HepG2 (cell line): ENCODE results near the gene JPH2.

ENCODE experiments used
- CTCF ChIP-seq: sonication (generic); formaldehyde crosslinking; IDR thresholded peaks from 2 replicates; pipeline ENCODE4 v1.5.0; 2020; ENCODE audit warnings: mild to moderate bottlenecking, missing genetic modification reagents, moderate library complexity
- DDIT3 ChIP-seq: sonication (generic); formaldehyde crosslinking; IDR thresholded peaks from 2 replicates; pipeline ENCODE4 v1.4.0; 2020; ENCODE audit warnings: mild to moderate bottlenecking, missing genetic modification reagents
- MAX ChIP-seq: IDR thresholded peaks from 2 replicates; pipeline ENCODE4 v1.6.1; 2012; ENCODE audit warnings: inconsistent platforms
- MYNN ChIP-seq: sonication (generic); formaldehyde crosslinking; IDR thresholded peaks from 2 replicates; pipeline ENCODE4 v1.4.0; 2020; ENCODE audit warnings: mild to moderate bottlenecking, low read depth, missing genetic modification reagents
- RAD21 ChIP-seq: fragments of 450-650 bp; formaldehyde crosslinking; IDR thresholded peaks from 2 replicates; pipeline ENCODE4 v1.5.0; 2020; ENCODE audit warnings: mild to moderate bottlenecking
- ZNF619 ChIP-seq: sonication (generic); formaldehyde crosslinking; IDR thresholded peaks from 2 replicates; pipeline ENCODE4 v1.4.0; 2020; ENCODE audit warnings: mild to moderate bottlenecking, missing genetic modification reagents

GRCh38 chr20:44182135-44182765, 4.7 kb downstream of the JPH2 start:
- TF ChIP-seq MAX (no peak), ZNF619 (no peak), DDIT3 (CRISPR knock-in tag) (no peak), RAD21 (no peak), MYNN (CRISPR knock-in tag) (no peak), CTCF (no peak)
